Activated naive CD4-positive, alpha-beta T cell treated with anti-CD3 and anti-CD28 coated beads for 36 hours (primary cell): ENCODE results near the gene ITGAX. TPM values are rescaled to one million over a fixed set of nuclear protein-coding genes. Genes with fewer than 3 reads are reported as not detected.

ENCODE experiments used
- CTCF ChIA-PET: fragments of 350-600 bp; sonication (Branson Sonifier 250); formaldehyde crosslinking; loops from one replicate; lab custom pipeline; 2021; ENCODE audit warnings: antibody characterized with exemption; lab: Charles Lee
- DNase-seq: peaks from one replicate; pipeline ENCODE4 v3.0.0-alpha.2; 2020
- H3K27ac Mint-ChIP-seq: one replicate; pipeline ENCODE4 v1.8.0; 2021; ENCODE audit warnings: mild to moderate bottlenecking, mixed read lengths
- H3K27me3 Mint-ChIP-seq: one replicate; pipeline ENCODE4 v1.8.0; 2021; ENCODE audit warnings: low read depth, mixed read lengths
- H3K36me3 Mint-ChIP-seq: one replicate; pipeline ENCODE4 v1.8.0; 2021; ENCODE audit warnings: low read depth, mixed read lengths
- H3K4me1 Mint-ChIP-seq: one replicate; pipeline ENCODE4 v1.8.0; 2021; ENCODE audit warnings: low read depth, mixed read lengths
- H3K4me3 Mint-ChIP-seq: one replicate; pipeline ENCODE4 v1.8.0; 2021; ENCODE audit warnings: mild to moderate bottlenecking, moderate library complexity, mixed read lengths
- H3K9me3 Mint-ChIP-seq: one replicate; pipeline ENCODE4 v1.8.0; 2021; ENCODE audit warnings: mixed read lengths
- intact Hi-C: fragments of 100-400 bp; cut with micrococcal nuclease; formaldehyde crosslinking; loops from one replicate; pipeline ENCODE4 v1.15.1; 2023
- total RNA-seq, 2 experiments: library from RNA; stranded (reverse); gene quantifications; one replicate each; pipeline ENCODE4 v1.2.3, GENCODE V29; 2021

The ITGAX gene
- total RNA-seq, 2 experiments from 2014 or later = 2.4 to 2.9 TPM

- intact Hi-C loops = no loop called here
- Mint-ChIP-seq H3K27me3 (no peaks in the 10 kb centered on the region), H3K4me1 (peaks cover 5% of the 10 kb centered on the region), H3K4me3 (no peak overlapping the region), H3K9me3 (no peaks in the 10 kb centered on the region), H3K27ac (no peak overlapping the region), H3K36me3 (no peaks in the 10 kb centered on the region)
- CTCF ChIA-PET = interaction anchor here (1.1 kb wide), 1 partner anchor 37 kb away, joined by 3 read pairs; no protein-coding TSS in a partner anchor
- DNase-seq = no peak
Measured at GRCh38 chr16:31420037-31420436, 65.1 kb downstream of the ITGAX start.

GRCh38 chr16:31421587-31421986 lies 66.6 kb downstream of the ITGAX start:
- DNase-seq = peak; percentile 73
- Mint-ChIP-seq H3K27ac (no peak overlapping the region), H3K36me3 (no peaks in the 10 kb centered on the region), H3K4me1 (peaks cover 7% of the 10 kb centered on the region), H3K9me3 (no peaks in the 10 kb centered on the region), H3K4me3 (no peak overlapping the region), H3K27me3 (peaks cover 5% of the 10 kb centered on the region)
- intact Hi-C loops = no loop called here
- CTCF ChIA-PET = no interaction called here

GRCh38 chr16:31423241-31423640 lies 68.3 kb downstream of the ITGAX start:
- no peak for DNase-seq
- H3K4me1 Mint-ChIP-seq = peaks cover 7% of the 10 kb centered on the region
- H3K36me3 Mint-ChIP-seq = no peaks in the 10 kb centered on the region
- peaks cover 5% of the 10 kb centered on the region for H3K27me3 Mint-ChIP-seq
- intact Hi-C loops = no loop called here
- H3K9me3 Mint-ChIP-seq = no peaks in the 10 kb centered on the region
- no peak overlapping the region for H3K4me3 Mint-ChIP-seq
- no peak overlapping the region for H3K27ac Mint-ChIP-seq
- CTCF ChIA-PET = interaction anchor here (1.1 kb wide), 1 partner anchor 32 kb away, joined by 3 read pairs; no protein-coding TSS in a partner anchor

- Mint-ChIP-seq H3K27ac (no peak overlapping the region), H3K36me3 (no peaks in the 10 kb centered on the region), H3K27me3 (peaks cover 5% of the 10 kb centered on the region), H3K4me1 (peaks cover 7% of the 10 kb centered on the region), H3K9me3 (no peaks in the 10 kb centered on the region), H3K4me3 (no peak overlapping the region)
- DNase-seq = no peak
- intact Hi-C loops = no loop called here
- CTCF ChIA-PET = no interaction called here
Measured at GRCh38 chr16:31423801-31424200, 68.8 kb downstream of the ITGAX start.

GRCh38 chr16:31427441-31428278 lies 72.7 kb downstream of the ITGAX start:
- H3K4me3 Mint-ChIP-seq = no peak overlapping the region
- intact Hi-C loops = loop anchor here (1.0 kb wide), 1 partner anchor 32 kb away; the partner anchor contains the start of gene ARMC5

GRCh38 chr16:31428279-31428597 lies 73.3 kb downstream of the ITGAX start, which contains the start of gene COX6A2:
Gene COX6A2, minus strand, starts transcription at chr16:31428360. Its CDS starts 35 bp downstream, at chr16:31428325.
- Mint-ChIP-seq H3K9me3 (no peaks in the 10 kb centered on the region), H3K27ac (no peak within 1 kb of the TSS), H3K27me3 (peaks cover 5% of the 10 kb centered on the region), H3K36me3 (no peaks in the 10 kb centered on the region), H3K4me3 (peak within 1 kb of the TSS; percentile 15), H3K4me1 (peaks cover 6% of the 10 kb centered on the region)
- intact Hi-C loops = no loop called here
- CTCF ChIA-PET = no interaction called here
- DNase-seq = no peak

More at GRCh38 chr16:31427441-31428278, 72.7 kb downstream of the ITGAX start:
- CTCF ChIA-PET = no interaction called here
- no peaks in the 10 kb centered on the region for H3K36me3 Mint-ChIP-seq
- peak; percentile 53 for DNase-seq
- H3K27me3 Mint-ChIP-seq = peaks cover 5% of the 10 kb centered on the region
- no peaks in the 10 kb centered on the region for H3K9me3 Mint-ChIP-seq
- no peak overlapping the region for H3K27ac Mint-ChIP-seq
- peaks cover 6% of the 10 kb centered on the region for H3K4me1 Mint-ChIP-seq

GRCh38 chr16:31428638-31429247 lies 73.8 kb downstream of the ITGAX start:
- no peak overlapping the region for H3K4me3 Mint-ChIP-seq
- H3K9me3 Mint-ChIP-seq = no peaks in the 10 kb centered on the region
- CTCF ChIA-PET = interaction anchor here (0.6 to 1.2 kb wide), 2 partner anchors 17 to 185 kb away, joined by 3 to 4 read pairs; no protein-coding TSS in a partner anchor
- no peaks in the 10 kb centered on the region for H3K36me3 Mint-ChIP-seq
- no peak overlapping the region for H3K27ac Mint-ChIP-seq
- peaks cover 6% of the 10 kb centered on the region for H3K4me1 Mint-ChIP-seq
- intact Hi-C loops = no loop called here
- peaks cover 5% of the 10 kb centered on the region for H3K27me3 Mint-ChIP-seq
- no peak for DNase-seq

- intact Hi-C loops = no loop called here
- Mint-ChIP-seq H3K36me3 (no peaks in the 10 kb centered on the region), H3K4me1 (peaks cover 6% of the 10 kb centered on the region), H3K9me3 (no peaks in the 10 kb centered on the region), H3K4me3 (no peak overlapping the region), H3K27me3 (peaks cover 5% of the 10 kb centered on the region), H3K27ac (no peak overlapping the region)
- DNase-seq = no peak
- CTCF ChIA-PET = interaction anchor here (0.6 to 1.2 kb wide), 2 partner anchors 16 to 186 kb away, joined by 3 to 4 read pairs; no protein-coding TSS in a partner anchor
Measured at GRCh38 chr16:31429314-31429713, 74.3 kb downstream of the ITGAX start.

- CTCF ChIA-PET = no interaction called here
- no peak for DNase-seq
- no peak overlapping the region for H3K4me3 Mint-ChIP-seq
- no peak overlapping the region for H3K27ac Mint-ChIP-seq
- no peaks in the 10 kb centered on the region for H3K9me3 Mint-ChIP-seq
- intact Hi-C loops = no loop called here
- peaks cover 5% of the 10 kb centered on the region for H3K27me3 Mint-ChIP-seq
- peaks cover 6% of the 10 kb centered on the region for H3K4me1 Mint-ChIP-seq
- no peaks in the 10 kb centered on the region for H3K36me3 Mint-ChIP-seq
Measured at GRCh38 chr16:31429796-31430195, 74.8 kb downstream of the ITGAX start.

GRCh38 chr16:31430380-31431052 lies 75.5 kb downstream of the ITGAX start:
- Mint-ChIP-seq H3K27me3 (peaks cover 3% of the 10 kb centered on the region), H3K27ac (no peak overlapping the region), H3K36me3 (no peaks in the 10 kb centered on the region), H3K4me3 (no peak overlapping the region), H3K4me1 (peaks cover 6% of the 10 kb centered on the region), H3K9me3 (no peaks in the 10 kb centered on the region)
- intact Hi-C loops = no loop called here
- CTCF ChIA-PET = interaction anchor here (0.6 to 0.8 kb wide), 2 partner anchors 12 to 793 kb away, joined by 3 read pairs; partner anchors contain the start of gene ZNF843
- DNase-seq = no peak
